HepG2 (cell line): ENCODE data around the gene TBC1D22A. TPM values are rescaled to one million over a fixed set of nuclear protein-coding genes. Genes with fewer than 3 reads are reported as not detected.

Source experiments
- ATAC-seq: fragments of 200-7000 bp; cut with Tn5 transposase; 3 replicates; pipeline ENCODE4 v1.9.1; 2020; ENCODE audit warnings: mild to moderate bottlenecking, moderate library complexity
- BruUV-seq: library from RNA; stranded (reverse); fragments of 400-500 nt; replicated peaks from 2 replicates; lab custom pipeline; 2021; lab: Mats Ljungman, UMichigan
- CTCF ChIA-PET: fragments of 300-600 bp; formaldehyde crosslinking; extraction: SDS; loops from one replicate; lab custom pipeline; 2021; ENCODE audit warnings: low total read pairs, inconsistent platforms, low intra/inter-chr PET ratio; lab: Yijun Ruan, JAX
- POLR2A ChIA-PET: fragments of 350-600 bp; sonication (Branson Sonifier 250); formaldehyde crosslinking; loops from one replicate; lab custom pipeline; 2020; ENCODE audit warnings: antibody characterized with exemption, inconsistent platforms; lab: Yijun Ruan, JAX
- DNase-seq: peaks from one replicate; pipeline ENCODE4 v3.0.0-alpha.2; 2015; ENCODE audit warnings: low spot score
- FAIRE-seq: peaks from 3 replicates; lab custom pipeline; 2011; peaks lifted over from hg19 to GRCh38; lab: Jason Lieb, UNC
- H2AFZ ChIP-seq: one replicate; pipeline ENCODE4 v1.6.1; 2011; ENCODE audit warnings: low read length, inconsistent platforms
- H3K27ac ChIP-seq: fragments of 300-600 bp; 3 replicates; pipeline ENCODE4 v1.8.0; 2011; ENCODE audit warnings: mixed run types, mild to moderate bottlenecking, mixed read lengths, low read length, inconsistent platforms; ENCODE audit not compliant: insufficient read depth; ENCODE audit errors: extremely low read length
- H3K27me3 ChIP-seq, 2 experiments: fragments of 200-600 bp in 1 of 2; 2 replicates in 1 of 2; 3 replicates in 1 of 2; pipeline versions ENCODE4 v1.6.0 to v1.8.0; 2011; ENCODE audit warnings: low read length in 2 of 2, mild to moderate bottlenecking in 2 of 2, moderate library complexity in 2 of 2, inconsistent platforms in 1 of 2; ENCODE audit not compliant: insufficient read depth in 2 of 2, control insufficient read depth in 1 of 2
- H3K36me3 ChIP-seq, 2 experiments: fragments of 200-600 bp in 1 of 2; replicated peaks in 1 of 2; 2 replicates in 1 of 2; 3 replicates in 1 of 2; pipeline versions ENCODE4 v1.5.1 to v1.8.0; 2011; ENCODE audit warnings: low read length in 2 of 2, inconsistent platforms in 1 of 2; ENCODE audit not compliant: insufficient read depth in 2 of 2, control insufficient read depth in 1 of 2
- H3K4me1 ChIP-seq: 2 replicates; pipeline ENCODE4 v1.5.1; 2012; ENCODE audit warnings: low read length, inconsistent platforms; ENCODE audit not compliant: insufficient read depth
- H3K4me2 ChIP-seq: 2 replicates; pipeline ENCODE4 v1.6.0; 2011; ENCODE audit warnings: low read depth, low read length, inconsistent platforms
- H3K4me3 ChIP-seq, 3 experiments: fragments of 200-600 bp in 1 of 3; sonication (generic), shearing (Covaris generic) in 1 of 3; replicated peaks in 1 of 3; 2 replicates each; pipeline ENCODE4 v1.5.1; 2011 to 2016; ENCODE audit warnings: low read length in 3 of 3, inconsistent platforms in 2 of 3, low read depth in 2 of 3, mild to moderate bottlenecking in 2 of 3, control low read depth in 1 of 3, mixed read lengths in 1 of 3; ENCODE audit not compliant: insufficient read depth in 1 of 3
- H3K79me2 ChIP-seq: one replicate; pipeline ENCODE4 v1.6.1; 2011; ENCODE audit warnings: low read length, inconsistent platforms; ENCODE audit not compliant: insufficient read depth
- H3K9ac ChIP-seq: 2 replicates; pipeline ENCODE4 v1.6.0; 2011; ENCODE audit warnings: mild to moderate bottlenecking, low read depth, low read length, inconsistent platforms; ENCODE audit not compliant: insufficient read depth
- H3K9me3 ChIP-seq: 2 replicates; pipeline ENCODE4 v1.5.1; 2012; ENCODE audit warnings: mild to moderate bottlenecking, low read length
- H4K20me1 ChIP-seq: 2 replicates; pipeline ENCODE4 v1.6.0; 2011; ENCODE audit warnings: inconsistent platforms, mild to moderate bottlenecking, low read length, moderate library complexity; ENCODE audit not compliant: insufficient read depth
- FOXA3 ChIP-seq: IDR thresholded peaks from 2 replicates; pipeline ENCODE4 v1.6.1; 2016; ENCODE audit warnings: missing genetic modification reagents, missing compliant biosample characterization
- KDM3A ChIP-seq: IDR thresholded peaks from 2 replicates; pipeline ENCODE4 v1.6.1; 2018; ENCODE audit warnings: low read depth, missing compliant biosample characterization
- KDM5B ChIP-seq: sonication (generic); formaldehyde crosslinking; IDR thresholded peaks from 2 replicates; pipeline ENCODE4 v1.4.0; 2020; ENCODE audit warnings: missing genetic modification reagents, mild to moderate bottlenecking, borderline replicate concordance
- MTF2 ChIP-seq: sonication (generic); formaldehyde crosslinking; IDR thresholded peaks from 2 replicates; pipeline ENCODE4 v1.5.0; 2020; ENCODE audit warnings: missing genetic modification reagents, borderline replicate concordance
- NFATC3 ChIP-seq: sonication (generic); formaldehyde crosslinking; IDR thresholded peaks from 2 replicates; pipeline ENCODE4 v1.5.1; 2020; ENCODE audit warnings: mild to moderate bottlenecking, missing genetic modification reagents
- STAT5B ChIP-seq: sonication (generic); formaldehyde crosslinking; IDR thresholded peaks from 2 replicates; pipeline ENCODE4 v1.4.0; 2020; ENCODE audit warnings: missing genetic modification reagents
- ZBTB20 ChIP-seq: sonication (generic); formaldehyde crosslinking; IDR thresholded peaks from 2 replicates; pipeline ENCODE4 v1.8.1; 2023; ENCODE audit warnings: missing genetic modification reagents, low read depth, mild to moderate bottlenecking, borderline replicate concordance
- ZNF230 ChIP-seq: sonication (generic); formaldehyde crosslinking; IDR thresholded peaks from 2 replicates; pipeline ENCODE4 v1.4.0; 2020; ENCODE audit warnings: mild to moderate bottlenecking, missing genetic modification reagents
- ZNF382 ChIP-seq: sonication (generic); formaldehyde crosslinking; IDR thresholded peaks from 2 replicates; pipeline ENCODE4 v1.5.0; 2020; ENCODE audit warnings: missing genetic modification reagents, mild to moderate bottlenecking, borderline replicate concordance
- ZNF720 ChIP-seq: sonication (generic); formaldehyde crosslinking; IDR thresholded peaks from 2 replicates; pipeline ENCODE4 v1.4.0; 2020; ENCODE audit warnings: missing genetic modification reagents
- ZNF775 ChIP-seq: sonication (generic); formaldehyde crosslinking; IDR thresholded peaks from 2 replicates; pipeline ENCODE4 v1.4.0; 2020; ENCODE audit warnings: missing genetic modification reagents, mild to moderate bottlenecking, moderate library complexity, borderline replicate concordance
- ZNF777 ChIP-seq: sonication (generic); formaldehyde crosslinking; IDR thresholded peaks from 2 replicates; pipeline ENCODE4 v1.4.0; 2020; ENCODE audit warnings: missing genetic modification reagents
- ZSCAN9 ChIP-seq: IDR thresholded peaks from 2 replicates; pipeline ENCODE4 v1.6.1; 2016; ENCODE audit warnings: borderline replicate concordance
- WGBS: methylation state at CpG from one replicate; pipeline ENCODE4 v1.1.6; 2017; ENCODE audit warnings: low lambda C conversion rate; 5-methylcytosine and 5-hydroxymethylcytosine counted together
- in situ Hi-C: cut with HindIII; loops from 2 replicates; pipeline ENCODE4 v1.10.0; 2017; ENCODE audit warnings: low pct_unique_long_range_greater_than_20kb; ENCODE audit not compliant: extremely low pct_ligation_motif_present
- intact Hi-C: fragments of 100-400 bp; cut with micrococcal nuclease; formaldehyde crosslinking; loops from one replicate; pipeline ENCODE4 v1.10.0; 2022; ENCODE audit not compliant: unreplicated experiment
- polyA plus RNA-seq, 8 experiments: library from polyadenylated mRNA; depleted of rRNA in 3 of 8; stranded (reverse) in 7 of 8; unstranded in 1 of 8; fragments of >200 nt; fragmentation: Illumina TruSeq in 4 of 8; extraction: Trizol in 4 of 8; gene quantifications; 2 replicates each; pipeline versions ENCODE4 v1.2.1 to v1.2.3, GENCODE V29; 2011 to 2016; ENCODE audit warnings: low read depth in 4 of 8, missing spikeins in 1 of 8, mixed read lengths in 1 of 8; ENCODE audit not compliant: insufficient read depth in 1 of 8
- total RNA-seq, 5 experiments: library from RNA; depleted of rRNA; stranded (reverse); fragments of >200 nt; fragmentation: Illumina TruSeq; extraction: Trizol; gene quantifications; 2 replicates each; pipeline ENCODE4 v1.2.3, GENCODE V29; 2016; ENCODE audit warnings: low read depth in 1 of 5
- TF ChIP-seq, protein P1 (sequence below): sonication (generic); formaldehyde crosslinking; IDR thresholded peaks from 2 replicates; pipeline ENCODE4 v1.8.1; 2023; ENCODE audit warnings: mild to moderate bottlenecking, missing genetic modification reagents, borderline replicate concordance

The TBC1D22A gene
- total and polyA plus RNA-seq, 2 of the 13 experiments (the other 11 are each of a cell fraction or from before 2014, with no cell fraction given) = 17.3 to 18.0 TPM

DNA sequence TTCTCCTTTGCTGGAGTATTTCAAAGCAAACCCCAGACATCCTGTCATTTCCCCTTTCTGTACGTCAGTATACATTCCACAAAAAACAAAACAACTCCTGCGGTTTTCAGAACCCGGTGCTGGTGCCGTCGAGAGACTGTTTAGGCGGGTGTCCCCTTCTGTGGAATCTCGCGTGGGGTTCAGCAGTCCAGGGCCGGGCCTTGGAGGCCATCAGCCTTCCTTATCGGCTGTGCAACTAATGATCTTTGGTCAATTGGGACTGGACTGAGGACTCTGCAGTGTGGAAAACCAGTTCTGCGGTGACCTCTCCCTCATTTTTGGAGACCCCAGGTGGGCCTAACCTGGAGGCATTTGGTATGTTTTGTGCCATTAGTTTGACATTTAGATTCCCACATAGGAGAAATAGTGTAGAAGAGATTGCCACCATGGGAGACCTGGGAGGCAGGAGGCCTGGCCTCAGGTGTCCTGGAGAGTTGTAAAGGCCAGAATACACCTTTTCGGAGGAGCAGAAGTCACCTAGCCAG is 84.4 kb downstream of the TBC1D22A start:
- H4K20me1 ChIP-seq = no peaks in the 10 kb centered on the region
- H3K9ac ChIP-seq = no peak overlapping the region
- no peak overlapping the region for H2AFZ ChIP-seq
- POLR2A ChIA-PET = no interaction called here
- intact Hi-C loops = no loop called here
- no peak overlapping the region for H3K4me3 ChIP-seq
- no peaks in the 10 kb centered on the region for H3K79me2 ChIP-seq
- TF ChIP-seq ZNF382 (no peak), KDM3A (no peak)
- no peaks in the 10 kb centered on the region for H3K27me3 ChIP-seq
- peaks cover 4 to 27% of the 10 kb centered on the region in 2 experiments; a peak in 3 of 5 replicates for H3K36me3 ChIP-seq
- CTCF ChIA-PET = no interaction called here
- over 99% methylated on average over 10 of the region's 12 CpGs for WGBS
- no peak overlapping the region for H3K4me2 ChIP-seq
- H3K4me1 ChIP-seq = no peaks in the 10 kb centered on the region
- no TSS peak for BruUV-seq
- no peak for FAIRE-seq
- in situ Hi-C loops = no loop called here
- H3K27ac ChIP-seq = no peak overlapping the region
- DNase-seq = no peak
- no peaks in the 10 kb centered on the region for H3K9me3 ChIP-seq
- no peak for ATAC-seq

DNA sequence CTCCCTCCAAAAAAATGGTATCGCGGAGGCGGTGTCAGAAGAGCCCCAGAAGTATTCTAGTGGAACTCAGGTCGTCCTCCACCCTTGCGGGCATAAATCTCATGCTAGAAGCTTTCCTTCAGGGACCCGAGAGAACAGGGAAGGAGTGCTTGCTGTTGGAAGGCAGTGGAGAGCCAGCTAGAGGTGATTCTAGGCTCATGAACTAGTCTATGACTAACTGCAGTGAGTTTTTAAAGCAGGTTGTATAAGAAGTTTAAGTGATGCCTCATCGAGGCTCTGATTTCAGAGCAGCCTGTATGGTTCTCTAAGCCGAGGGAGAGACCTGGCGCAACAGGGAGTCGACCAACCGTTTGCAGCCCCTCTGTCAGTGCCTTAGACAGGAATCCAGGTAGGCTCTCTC is 85.7 kb downstream of the TBC1D22A start:
- in situ Hi-C loops (no loop called here), intact Hi-C loops (no loop called here)
- no peak overlapping the region for H2AFZ ChIP-seq
- no peak for FAIRE-seq
- no peak overlapping the region for H3K4me2 ChIP-seq
- no peak for ATAC-seq
- no peaks in the 10 kb centered on the region; the same call in 1 of the 2 replicates for H4K20me1 ChIP-seq
- no peaks in the 10 kb centered on the region for H3K4me1 ChIP-seq
- H3K36me3 ChIP-seq = peaks cover 4 to 21% of the 10 kb centered on the region in 2 experiments; a peak in 3 of 5 replicates
- WGBS = 96% methylated on average over 11 of the region's 11 CpGs
- DNase-seq = no peak
- H3K4me3 ChIP-seq = no peak overlapping the region
- no TSS peak for BruUV-seq
- H3K27ac ChIP-seq = no peak overlapping the region
- ChIA-PET CTCF (no interaction called here), POLR2A (no interaction called here)
- H3K9ac ChIP-seq = no peak overlapping the region
- peaks cover 2% of the 10 kb centered on the region for H3K79me2 ChIP-seq
- no peaks in the 10 kb centered on the region for H3K9me3 ChIP-seq
- H3K27me3 ChIP-seq = no peaks in the 10 kb centered on the region
- TF ChIP-seq ZSCAN9 = no peak
- TF ChIP-seq ZNF777 (CRISPR knock-in tag) = no peak
- TF ChIP-seq FOXA3 (CRISPR knock-in tag) = no peak
- no peak for TF ChIP-seq STAT5B (CRISPR knock-in tag)
- no peak for TF ChIP-seq NFATC3 (CRISPR knock-in tag)
- TF ChIP-seq, protein P1, sequence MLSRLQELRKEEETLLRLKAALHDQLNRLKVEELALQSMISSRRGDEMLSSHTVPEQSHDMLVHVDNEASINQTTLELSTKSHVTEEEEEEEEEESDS (CRISPR knock-in tag) = no peak
- TF ChIP-seq ZNF230 (CRISPR knock-in tag) = no peak
- TF ChIP-seq ZNF720 (CRISPR knock-in tag) = no peak
- no peak for TF ChIP-seq ZNF775 (CRISPR knock-in tag)
- TF ChIP-seq MTF2 (CRISPR knock-in tag) = no peak
- no peak for TF ChIP-seq KDM5B (CRISPR knock-in tag)
- no peak for TF ChIP-seq ZBTB20 (CRISPR knock-in tag)
